HT1080 (cell line): ENCODE data around the gene OIP5. TPM values are rescaled to one million over a fixed set of nuclear protein-coding genes. Genes with fewer than 3 reads are reported as not detected.
"Not testable (repeated sequence)": the region's sequence is repeated elsewhere in the genome, so short reads cannot be mapped to it uniquely, and the experiment has no call there.

Source experiments
- DNase-seq: peaks from one replicate; pipeline ENCODE4 v3.0.0-alpha.2; 2015; ENCODE audit warnings: low read depth
- total RNA-seq: library from RNA; depleted of rRNA; stranded (reverse); fragments of >200 nt; shearing (Covaris generic); gene quantifications from 2 replicates; pipeline ENCODE4 v1.2.3, GENCODE V29; 2014; rRNA removed

OIP5 gene
- total RNA-seq, 1 experiment from 2014 or later, result 35.8 TPM

GRCh38 chr15:41260924-41261323, 71.5 kb downstream of the OIP5 start:
- not testable (repeated sequence) for DNase-seq

- no peak for DNase-seq
Measured at GRCh38 chr15:41259546-41260189, 72.7 kb downstream of the OIP5 start.

Other genes starting within 250 kb of the OIP5 start
- 27.6 and 46.3 TPM in 2 replicates for gene INO80, start 216.3 kb downstream of the OIP5 start, total RNA-seq
- gene EXD1, start 101.8 kb downstream of the OIP5 start, total RNA-seq, result not detected in 2 replicates
- gene CHP1, start 101.3 kb downstream of the OIP5 start, total RNA-seq, result 62.3 and 69.8 TPM in 2 replicates
- gene NUSAP1, start 290 bp upstream of the OIP5 start, total RNA-seq, result 84.0 and 134 TPM in 2 replicates
- gene NDUFAF1, start 69.9 kb upstream of the OIP5 start, total RNA-seq, result 23.8 and 29.1 TPM in 2 replicates
- 17.0 and 20.2 TPM in 2 replicates for gene RTF1, start 84.5 kb upstream of the OIP5 start, total RNA-seq
- 10.9 and 15.0 TPM in 2 replicates for gene ITPKA, start 161.3 kb upstream of the OIP5 start, total RNA-seq
- 0.03 TPM in 1 of 2 replicates, not detected in the other for gene LTK, start 181.2 kb upstream of the OIP5 start, total RNA-seq
- 27.4 and 33.8 TPM in 2 replicates for gene RPAP1, start 211.7 kb upstream of the OIP5 start, total RNA-seq
- gene TYRO3, start 226.6 kb upstream of the OIP5 start, total RNA-seq, result 32.4 and 49.7 TPM in 2 replicates